DMS153 treated with DMSO at 0.1 percent for 48 hours (cell line): Measurements from ENCODE around the gene CYB561D1.
A peak's percentile ranks its signal among the peaks of the same experiment; 100 is the strongest.
"Not testable (repeated sequence)": the region's sequence is repeated elsewhere in the genome, so short reads cannot be mapped to it uniquely, and the experiment has no call there.

Source experiments
- DNase-seq: peaks from one replicate; lab custom pipeline; 2025; ENCODE audit not compliant: unreplicated experiment; lab: John Stamatoyannopoulos, UW

Gene CYB561D1, protein sequence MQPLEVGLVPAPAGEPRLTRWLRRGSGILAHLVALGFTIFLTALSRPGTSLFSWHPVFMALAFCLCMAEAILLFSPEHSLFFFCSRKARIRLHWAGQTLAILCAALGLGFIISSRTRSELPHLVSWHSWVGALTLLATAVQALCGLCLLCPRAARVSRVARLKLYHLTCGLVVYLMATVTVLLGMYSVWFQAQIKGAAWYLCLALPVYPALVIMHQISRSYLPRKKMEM

DNA sequence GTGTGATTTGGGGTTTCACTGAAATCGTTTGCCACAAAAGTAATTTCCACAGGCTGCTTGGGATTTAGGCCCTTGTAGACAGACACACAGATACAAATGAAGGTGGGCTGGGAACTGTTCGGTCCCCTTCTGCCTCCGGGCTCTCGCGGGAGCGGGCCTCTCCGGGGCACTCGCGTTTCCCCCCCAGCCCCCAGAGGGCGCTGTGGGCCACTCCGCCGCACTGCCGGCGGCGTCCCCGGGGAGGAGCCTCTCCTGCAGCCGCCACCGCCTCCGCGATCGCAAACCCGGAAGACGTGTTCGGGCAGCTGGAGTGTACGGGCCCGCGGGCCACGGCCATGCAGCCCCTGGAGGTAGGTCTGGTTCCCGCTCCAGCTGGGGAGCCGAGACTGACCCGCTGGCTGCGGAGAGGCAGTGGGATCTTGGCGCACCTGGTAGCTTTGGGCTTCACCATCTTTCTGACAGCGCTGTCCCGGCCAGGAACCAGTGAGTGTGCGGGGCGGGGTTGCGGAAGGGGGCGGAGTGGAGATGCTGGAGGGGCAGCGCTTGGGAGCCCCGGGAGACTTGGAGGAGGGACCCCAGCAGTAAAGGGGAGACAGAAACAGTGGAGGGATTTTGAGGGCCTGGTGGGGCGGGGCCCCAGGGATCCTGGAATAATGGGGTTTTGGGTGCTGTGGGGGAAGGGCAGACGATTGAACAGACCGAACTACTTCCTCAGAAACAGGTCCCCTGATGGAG is at the start of gene CYB561D1:
Gene CYB561D1, plus strand, starts transcription at position 290 of the 735 bp plus-strand sequence. Its CDS starts 46 bp downstream, at position 336.
- peak; percentile 83 for DNase-seq

DNA sequence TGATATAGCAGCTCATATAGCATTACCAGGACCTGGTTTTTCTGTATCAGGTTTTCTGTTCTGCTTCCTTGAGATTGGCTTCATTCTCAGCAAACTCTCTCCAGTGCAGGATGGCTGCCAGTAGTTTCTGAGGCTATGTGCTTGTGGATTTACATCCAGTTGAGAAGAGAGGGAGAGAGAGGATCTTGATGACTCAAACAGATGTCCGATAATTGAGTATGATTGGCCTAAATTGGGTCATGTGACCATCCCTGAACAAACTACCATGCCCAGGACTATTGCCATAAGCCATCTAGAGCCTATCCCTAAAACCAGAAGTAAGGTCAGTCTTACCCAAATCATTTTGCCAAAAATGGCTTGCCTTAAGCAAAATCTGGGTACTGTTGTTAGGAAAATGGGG is 49.5 kb upstream of the CYB561D1 start:
- DNase-seq: no peak

DNA sequence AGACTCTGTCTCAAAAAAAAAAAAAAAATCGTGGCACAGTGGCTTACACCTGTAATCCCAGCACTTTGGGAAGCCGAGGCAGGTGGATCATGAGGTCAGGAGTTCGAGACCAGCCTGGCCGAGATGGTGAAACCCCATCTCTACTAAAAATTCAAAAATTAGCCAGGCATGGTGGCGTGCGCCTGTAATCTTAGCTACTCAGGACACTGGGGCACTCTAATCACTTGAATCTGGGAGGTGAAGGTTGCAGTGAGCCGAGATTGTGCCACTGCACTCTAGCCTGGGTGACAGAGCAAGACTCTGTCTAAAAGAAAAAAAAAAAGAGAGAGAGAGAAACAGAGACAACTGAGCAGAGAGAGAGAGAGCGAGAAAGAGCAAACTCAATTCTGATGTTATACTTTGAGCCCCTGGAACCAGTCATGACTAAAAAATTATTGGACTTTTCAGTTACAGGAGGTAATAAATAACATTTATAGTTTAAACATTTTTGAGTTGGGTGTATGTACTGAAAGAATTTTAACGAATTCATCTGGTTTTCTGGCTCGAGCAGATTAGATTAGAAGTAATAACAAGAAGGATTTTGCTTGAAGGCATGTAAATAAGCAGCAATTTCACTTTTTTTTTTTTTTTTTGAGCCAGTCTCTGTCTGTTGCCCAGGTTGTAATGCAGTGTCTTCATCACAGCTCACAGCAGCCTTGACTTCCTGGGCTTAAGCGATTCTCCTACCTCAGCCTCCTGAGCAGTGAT is 47.8 kb upstream of the CYB561D1 start:
- DNase-seq: not testable (repeated sequence)

DNA sequence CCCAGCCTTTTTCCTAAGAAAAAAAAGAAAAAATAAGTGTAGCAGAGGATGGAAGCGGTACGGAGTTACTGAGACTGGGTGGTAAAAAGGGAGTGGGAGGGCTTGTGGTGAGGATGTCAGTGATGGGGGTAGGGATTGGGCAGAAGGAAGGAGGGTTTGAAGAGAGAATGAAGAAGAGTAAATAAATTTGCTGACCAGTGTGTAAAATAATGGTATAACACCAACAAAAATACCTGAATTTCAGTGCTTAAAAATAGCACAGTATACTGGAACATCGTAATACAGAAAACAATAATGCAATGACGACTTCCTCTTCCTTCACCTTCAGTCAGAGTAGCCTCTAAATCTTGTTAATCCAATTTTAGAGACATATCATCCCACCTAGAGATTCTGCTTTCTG is 46.4 kb upstream of the CYB561D1 start:
- no peak for DNase-seq

DNA sequence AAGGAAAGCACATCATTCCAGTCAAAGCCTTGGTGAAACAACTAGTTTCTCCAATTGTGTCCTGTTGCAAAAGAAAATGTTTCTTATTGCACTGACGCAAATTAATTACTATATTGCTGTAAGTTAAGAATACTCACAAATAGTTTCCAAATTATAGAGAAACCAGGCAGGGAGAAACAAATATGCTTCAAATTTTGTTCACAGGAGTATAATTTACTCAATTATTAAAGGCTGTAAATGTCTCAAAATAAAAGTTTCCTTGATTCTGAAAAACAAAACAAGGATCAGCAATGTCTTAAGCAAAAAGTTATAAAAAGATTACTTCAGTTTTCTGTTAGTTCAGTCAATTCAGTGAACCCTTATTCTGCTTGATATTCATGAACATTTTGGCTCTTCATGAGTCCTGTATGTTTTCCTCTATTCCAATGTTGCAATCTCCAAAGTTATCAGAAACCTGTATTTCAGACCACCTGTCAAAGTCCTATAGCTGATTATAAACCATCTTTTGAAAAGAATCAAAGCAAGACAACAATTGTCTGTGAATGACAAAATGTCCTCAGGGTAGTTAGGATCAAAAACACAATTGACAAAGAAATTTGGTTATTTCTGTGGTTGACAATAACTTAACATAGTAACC is 39.3 kb upstream of the CYB561D1 start:
- DNase-seq: no peak

DNA sequence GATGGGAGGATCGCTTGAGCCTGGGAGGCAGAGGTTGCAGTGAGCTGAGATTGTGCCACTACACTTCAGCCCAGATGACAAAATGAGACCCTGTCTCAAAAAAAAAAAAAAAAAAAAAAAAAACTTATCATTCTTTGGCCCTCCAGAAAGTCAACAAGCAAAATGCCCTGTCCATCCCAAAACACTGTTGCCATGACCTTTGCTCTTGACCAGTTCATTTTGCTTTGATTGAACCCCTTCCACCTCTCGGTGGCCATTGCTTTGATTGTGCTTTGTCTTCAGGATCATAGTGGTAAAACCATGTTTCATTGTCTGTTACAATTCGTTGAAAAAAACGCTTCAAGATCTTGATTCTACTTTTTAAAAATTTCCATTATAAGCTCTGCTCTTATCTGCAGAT is 36.1 kb upstream of the CYB561D1 start:
- DNase-seq: no peak

DNA sequence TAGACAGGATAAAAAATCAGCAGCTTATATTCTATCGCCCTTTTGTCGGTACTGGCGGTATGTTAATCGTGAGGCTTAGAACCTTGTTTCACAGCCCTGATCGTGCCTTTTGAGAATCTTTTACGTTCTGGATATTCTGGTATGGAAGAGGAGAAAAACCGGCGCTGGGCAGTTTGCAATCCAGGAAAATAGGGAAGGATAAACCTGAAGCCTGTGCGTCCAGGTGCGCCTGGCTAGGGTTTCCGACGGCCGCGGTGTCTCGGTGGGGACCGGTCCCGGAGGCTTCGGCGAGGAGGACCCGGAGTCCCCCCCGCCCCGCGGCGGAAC is 27.8 kb upstream of the CYB561D1 start:
- DNase-seq: no peak

DNA sequence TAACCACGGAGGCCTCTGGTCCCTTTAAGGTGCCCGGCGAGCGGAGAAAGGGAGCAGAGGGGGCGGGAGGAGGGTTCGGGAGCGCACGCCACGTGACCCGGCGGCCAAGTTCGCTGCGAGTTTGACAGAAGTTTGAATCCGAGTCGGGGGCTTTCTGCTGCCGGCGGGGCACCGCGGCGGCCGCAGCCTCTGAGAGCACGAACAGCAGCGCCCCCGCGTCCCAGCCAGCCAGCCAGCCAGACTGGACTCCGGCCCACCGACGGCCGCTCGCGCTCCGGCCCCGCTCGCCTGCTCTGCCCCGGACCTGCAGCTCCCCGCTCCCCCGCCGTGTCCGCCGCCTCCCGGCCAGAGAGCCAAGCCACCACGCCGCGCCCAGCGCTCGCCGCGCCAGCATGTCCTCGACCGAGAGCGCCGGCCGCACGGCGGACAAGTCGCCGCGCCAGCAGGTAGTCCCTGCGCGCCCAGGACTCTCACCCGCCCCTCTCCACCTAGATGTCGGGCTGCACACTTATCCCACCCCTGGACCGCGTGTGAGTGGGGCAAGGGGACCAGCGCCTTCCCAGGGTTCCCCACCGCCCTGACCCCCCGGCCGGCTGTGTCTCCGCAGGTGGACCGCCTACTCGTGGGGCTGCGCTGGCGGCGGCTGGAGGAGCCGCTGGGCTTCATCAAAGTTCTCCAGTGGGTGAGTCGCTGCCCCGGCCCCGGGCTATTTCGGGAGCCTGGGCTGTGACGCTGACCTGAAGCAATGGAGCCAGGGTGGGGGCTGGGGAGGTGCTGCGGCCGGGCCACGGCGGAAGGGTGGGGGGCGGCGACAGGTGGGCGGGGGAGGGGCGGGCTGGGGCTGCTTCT is 27.2 kb upstream of the CYB561D1 start, which contains the start of gene SYPL2:
Gene SYPL2, plus strand, starts transcription at position 95 of the 849 bp plus-strand sequence. Its CDS starts 298 bp downstream, at position 393.
- no peak for DNase-seq

DNA sequence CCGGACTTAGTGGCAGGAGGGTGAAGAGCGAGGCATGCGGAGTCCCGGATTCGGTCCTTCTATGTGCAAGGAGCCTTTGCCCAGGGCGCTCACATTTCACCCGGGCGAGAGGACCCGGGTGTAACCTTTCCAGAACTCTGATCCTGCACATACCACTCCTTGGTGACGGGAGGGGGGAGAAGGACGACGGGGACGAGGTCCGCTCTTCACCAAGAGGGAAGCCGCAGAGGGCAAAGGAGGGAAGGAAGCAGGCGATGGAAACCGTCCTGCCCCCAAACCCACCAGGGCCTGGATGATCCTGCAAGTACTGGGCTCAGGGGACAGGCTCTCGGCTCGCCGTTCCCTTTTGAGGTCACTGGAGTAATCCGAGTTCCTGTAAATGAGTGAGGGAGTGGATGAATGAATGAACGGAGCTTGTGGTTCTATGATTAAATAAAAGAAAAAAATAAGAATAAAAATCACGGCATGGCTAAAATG is 26.6 kb upstream of the CYB561D1 start:
- DNase-seq: no peak

DNA sequence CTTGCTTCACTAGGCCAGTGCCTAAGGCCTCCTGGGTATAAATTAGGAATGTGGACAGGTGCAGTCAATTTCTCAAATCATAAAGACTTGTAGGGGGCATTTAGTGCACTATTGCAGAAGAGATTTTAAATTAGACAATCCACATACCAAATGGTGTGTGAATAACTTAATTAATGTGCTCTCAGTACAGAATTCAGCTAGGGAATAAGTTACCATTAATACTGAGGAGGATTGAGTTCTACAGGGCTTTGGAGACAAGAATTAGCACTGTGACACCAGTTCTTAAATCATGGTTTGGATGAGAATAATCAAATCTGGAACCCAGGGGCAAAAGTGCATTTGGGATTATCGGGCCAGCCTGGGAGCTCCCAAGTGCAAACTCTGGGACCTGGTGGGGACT is 25.8 kb upstream of the CYB561D1 start:
- DNase-seq: no peak

DNA sequence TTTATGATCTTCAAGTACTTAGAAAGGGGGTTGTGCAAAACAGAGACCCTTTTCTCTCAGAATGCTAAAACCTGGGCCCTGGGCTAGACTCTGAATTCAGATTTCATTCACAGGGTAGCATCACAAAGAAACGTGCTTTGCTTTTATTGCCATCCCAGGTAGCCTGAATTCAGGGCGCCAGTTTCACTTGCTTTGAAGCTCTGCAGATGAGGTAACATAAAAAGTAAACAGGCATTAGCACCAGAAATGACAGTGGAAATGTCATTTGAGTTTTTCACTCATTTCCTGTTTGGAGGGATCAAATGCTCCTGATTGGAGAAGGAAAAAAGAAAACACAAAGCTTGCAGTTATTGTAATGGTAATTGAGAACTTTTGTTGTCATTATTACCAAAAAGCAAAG is 25.0 kb upstream of the CYB561D1 start:
- DNase-seq: no peak

DNA sequence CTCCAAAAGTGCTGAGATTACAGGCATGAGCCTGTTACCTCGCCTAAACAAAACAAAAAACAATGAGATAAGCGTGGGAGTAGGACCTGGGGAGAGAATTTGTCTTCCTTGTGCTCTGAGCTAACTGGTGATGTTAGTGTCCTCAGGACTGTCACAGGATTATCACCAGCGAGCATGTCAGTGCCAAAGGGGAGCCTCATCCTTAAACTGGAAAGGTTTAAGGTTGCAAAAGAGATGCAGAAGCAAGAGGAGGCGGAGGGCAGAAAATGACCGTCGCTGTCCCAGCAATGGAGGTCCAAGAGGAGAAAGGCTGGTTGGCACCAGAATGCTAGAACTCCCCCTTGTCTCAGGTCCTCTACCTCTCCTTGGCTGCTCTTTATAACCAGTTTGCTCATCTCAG is 23.6 kb upstream of the CYB561D1 start:
- no peak for DNase-seq

DNA sequence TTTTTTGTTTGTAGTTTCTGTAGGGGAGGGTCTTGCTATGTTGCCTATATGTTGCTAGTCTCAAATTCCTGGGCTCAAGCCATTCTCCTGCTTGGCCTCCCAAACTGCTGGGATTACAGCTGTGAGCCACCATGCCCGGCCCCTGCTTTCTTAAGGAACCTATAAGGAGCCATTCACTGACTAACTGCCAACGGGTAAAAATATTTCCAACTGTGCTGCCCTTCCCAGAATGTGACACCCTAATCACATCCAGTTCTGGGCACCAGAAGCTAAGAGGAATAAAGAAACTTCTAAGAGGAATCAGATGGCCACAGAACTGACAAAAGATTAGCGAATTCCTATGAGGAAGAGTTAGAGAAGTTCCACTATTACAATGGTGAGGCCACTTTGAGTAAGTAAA is 21.1 kb upstream of the CYB561D1 start:
- no peak for DNase-seq

DNA sequence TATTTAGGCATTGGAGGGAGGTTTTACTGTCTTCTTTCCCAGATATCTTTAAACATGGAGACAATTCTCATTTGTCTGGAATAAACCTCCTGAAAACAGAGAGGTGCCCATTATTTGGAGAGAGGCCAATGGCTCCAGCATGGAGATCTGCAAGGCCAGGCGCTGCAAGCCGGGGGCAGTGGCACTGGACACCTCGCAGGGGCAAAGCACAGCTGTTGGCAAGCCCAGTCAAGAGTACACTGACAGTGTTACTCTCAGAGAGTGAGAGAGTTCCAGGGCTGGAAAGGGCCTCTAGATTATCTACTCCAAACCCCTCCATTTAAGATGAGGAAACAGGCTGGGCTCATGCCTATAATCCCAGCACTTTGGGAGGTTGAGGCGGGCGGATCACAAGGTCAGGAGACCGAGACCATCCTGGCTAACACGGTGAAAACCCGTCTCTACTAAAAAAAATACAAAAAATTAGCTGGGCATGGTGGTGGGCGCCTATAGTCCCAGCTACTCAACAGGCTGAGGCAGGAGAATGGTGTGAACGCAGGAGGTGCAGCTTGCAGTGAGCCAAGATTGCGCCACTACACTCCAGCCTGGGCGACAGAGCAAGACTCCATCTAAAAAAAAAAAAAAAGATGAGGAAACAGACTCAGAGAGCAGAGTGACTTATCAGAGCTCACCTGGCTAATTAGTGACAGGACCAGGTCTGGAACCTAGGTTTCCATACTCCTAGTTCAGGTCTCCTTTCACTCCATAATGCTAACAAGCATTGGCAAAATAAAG is 20.4 kb upstream of the CYB561D1 start:
- DNase-seq: not testable (repeated sequence)

DNA sequence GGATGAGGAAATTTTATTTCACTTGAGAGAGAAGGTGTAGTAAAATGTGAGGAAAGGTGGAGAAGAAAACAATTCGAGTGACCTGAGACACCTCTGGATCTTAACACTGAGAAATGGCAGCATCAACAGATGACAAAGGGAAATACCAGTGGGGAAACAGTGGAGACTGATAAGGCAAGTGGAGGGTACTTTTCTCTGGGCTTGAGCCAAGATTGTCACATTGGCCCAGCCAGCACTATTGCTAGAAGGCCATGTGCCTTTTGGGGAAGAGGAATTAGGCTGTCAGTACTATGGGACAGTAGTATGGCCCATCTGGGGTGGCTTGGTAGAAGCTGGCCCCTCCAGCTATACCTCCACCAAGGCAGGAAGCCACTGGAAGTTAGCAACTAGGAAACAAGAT is 19.2 kb upstream of the CYB561D1 start:
- DNase-seq: no peak

DNA sequence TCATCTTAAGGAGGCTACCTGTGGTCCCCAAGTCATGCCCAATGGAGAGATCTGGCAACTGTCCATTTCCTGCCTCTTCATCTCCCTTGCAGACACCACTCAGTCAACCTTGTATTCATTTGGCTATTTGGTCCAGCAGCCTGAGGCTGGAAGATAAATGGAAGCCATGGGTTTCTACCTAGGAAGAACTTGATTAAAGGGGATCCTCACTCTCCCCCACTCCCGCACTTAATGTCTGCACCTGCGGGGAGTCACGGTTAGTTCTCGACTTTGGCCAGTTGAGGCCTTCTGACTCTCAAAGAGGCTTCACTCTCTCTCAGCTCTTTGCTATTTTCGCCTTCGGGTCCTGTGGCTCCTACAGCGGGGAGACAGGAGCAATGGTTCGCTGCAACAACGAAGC is 18.6 kb upstream of the CYB561D1 start:
- no peak for DNase-seq

DNA sequence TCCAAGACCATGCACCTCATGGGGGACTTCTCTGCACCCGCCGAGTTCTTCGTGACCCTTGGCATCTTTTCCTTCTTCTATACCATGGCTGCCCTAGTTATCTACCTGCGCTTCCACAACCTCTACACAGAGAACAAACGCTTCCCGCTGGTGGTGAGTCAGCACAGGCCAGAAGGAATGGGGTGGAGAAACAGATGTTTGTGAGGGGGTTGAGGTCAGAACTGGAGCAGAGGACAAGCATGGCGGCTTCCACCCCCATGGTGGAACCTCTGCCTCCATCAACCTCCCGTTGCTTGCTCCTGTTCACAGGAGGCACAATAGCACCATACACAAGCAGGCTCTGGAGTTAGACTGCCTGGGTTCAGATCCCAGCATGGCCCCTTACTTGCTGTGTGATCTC is 17.1 kb upstream of the CYB561D1 start:
- DNase-seq: no peak

DNA sequence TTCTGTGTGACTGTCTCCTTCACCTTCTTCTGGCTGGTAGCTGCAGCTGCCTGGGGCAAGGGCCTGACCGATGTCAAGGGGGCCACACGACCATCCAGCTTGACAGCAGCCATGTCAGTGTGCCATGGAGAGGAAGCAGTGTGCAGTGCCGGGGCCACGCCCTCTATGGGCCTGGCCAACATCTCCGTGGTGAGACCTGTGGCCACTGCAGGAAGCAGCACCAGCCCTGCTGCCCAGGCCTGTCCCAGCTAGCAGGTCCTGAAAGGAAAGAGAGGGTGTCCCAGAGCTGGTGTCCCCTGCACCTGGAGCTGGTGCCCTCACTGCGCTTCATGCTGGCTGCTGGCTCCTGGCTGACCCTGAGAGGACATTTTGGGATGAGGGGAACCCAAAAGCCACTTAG is 16.1 kb upstream of the CYB561D1 start:
- no peak for DNase-seq

DNA sequence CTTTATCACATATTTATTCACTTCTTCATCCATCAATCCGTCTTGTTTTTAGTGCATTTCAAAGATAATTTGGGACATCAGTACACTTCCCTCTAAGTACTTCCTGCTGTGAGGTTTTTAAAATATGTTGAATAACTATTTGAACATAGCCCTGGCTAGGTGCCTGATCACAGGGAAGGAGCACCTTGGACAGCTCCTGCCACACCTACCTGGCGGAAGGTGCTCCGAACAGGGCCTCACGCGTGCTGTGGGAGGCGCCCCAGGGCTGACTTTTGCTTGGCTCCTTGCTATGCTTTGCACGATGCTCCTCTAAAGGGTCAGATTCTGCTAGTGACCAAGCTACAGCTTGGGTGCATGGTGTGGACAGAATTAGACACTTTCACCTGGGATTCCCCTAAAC is 15.1 kb upstream of the CYB561D1 start:
- no peak for DNase-seq

DNA sequence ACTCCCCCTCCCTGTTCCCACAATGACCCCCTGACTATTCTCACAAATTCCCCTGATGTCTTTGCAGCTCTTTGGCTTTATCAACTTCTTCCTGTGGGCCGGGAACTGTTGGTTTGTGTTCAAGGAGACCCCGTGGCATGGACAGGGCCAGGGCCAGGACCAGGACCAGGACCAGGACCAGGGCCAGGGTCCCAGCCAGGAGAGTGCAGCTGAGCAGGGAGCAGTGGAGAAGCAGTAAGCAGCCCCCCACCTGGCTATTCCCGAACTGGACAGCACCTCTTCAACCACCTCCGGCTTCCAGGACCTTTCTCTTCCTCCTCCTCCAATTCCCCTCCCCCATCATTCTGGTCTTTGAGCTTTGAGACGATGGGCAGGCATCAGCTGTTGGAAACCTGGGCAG is 14.6 kb upstream of the CYB561D1 start:
- no peak for DNase-seq
